NB4 (cell line): ENCODE results near the gene MBD3L2.

Source experiments
- POLR2A ChIP-seq: IDR thresholded peaks from 2 replicates; pipeline ENCODE4 v1.6.1; 2011; ENCODE audit warnings: mild to moderate bottlenecking; ENCODE audit not compliant: insufficient read length; ENCODE audit errors: extremely low read depth
- TF ChIP-seq, protein P1 (sequence below): IDR thresholded peaks from one replicate; pipeline ENCODE4 v1.5.1; 2012; ENCODE audit warnings: low read depth, low read length
- TF ChIP-seq, protein P2 (sequence below): IDR thresholded peaks from 2 replicates; pipeline ENCODE4 v1.6.1; 2011; ENCODE audit warnings: low read depth, low read length

DNA sequence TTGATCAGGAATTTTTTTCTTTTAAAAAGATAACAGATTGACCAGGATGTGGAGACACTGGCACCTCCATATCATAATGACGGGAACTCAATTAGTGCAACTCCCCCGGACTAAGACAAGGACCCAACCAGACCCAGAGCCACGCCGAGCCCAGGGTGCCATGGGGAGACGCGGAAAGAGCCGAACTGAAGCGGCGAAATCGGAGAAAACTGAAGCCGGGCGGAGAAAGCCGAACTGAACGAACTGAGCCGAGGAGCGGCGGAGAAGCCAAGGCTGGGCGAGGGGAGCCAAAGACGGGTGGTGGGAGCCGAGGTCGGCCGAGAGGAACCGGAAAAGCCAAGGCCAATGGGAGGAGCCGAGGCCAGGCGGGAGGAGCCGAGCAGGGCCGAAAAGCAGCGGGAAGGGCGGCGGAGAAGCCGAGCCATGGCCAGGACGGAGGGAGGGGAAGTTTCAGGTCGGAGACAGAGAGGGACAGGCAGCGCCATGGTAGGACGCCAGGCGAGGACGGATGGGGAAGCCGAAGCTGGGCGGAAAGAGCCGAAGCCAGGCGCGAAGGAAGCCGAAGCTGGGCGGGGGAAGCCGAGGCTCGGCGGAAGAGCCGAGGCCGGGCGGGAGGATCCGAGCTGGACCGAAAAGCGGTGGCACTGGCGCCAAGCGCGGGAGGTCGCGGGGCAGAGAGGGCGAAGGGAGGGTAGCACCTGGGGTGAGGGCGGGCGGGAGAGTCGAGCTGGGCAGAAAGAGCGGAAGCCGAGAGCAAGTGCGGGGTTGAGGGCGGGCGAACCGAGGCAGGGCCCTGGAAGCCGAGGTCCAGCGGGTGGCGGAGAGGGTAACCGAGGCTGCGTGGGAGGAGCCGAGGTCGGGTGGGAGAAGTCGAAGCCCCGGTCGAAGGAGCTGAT, 49.8 kb downstream of the MBD3L2 start:
- TF ChIP-seq, protein P1, sequence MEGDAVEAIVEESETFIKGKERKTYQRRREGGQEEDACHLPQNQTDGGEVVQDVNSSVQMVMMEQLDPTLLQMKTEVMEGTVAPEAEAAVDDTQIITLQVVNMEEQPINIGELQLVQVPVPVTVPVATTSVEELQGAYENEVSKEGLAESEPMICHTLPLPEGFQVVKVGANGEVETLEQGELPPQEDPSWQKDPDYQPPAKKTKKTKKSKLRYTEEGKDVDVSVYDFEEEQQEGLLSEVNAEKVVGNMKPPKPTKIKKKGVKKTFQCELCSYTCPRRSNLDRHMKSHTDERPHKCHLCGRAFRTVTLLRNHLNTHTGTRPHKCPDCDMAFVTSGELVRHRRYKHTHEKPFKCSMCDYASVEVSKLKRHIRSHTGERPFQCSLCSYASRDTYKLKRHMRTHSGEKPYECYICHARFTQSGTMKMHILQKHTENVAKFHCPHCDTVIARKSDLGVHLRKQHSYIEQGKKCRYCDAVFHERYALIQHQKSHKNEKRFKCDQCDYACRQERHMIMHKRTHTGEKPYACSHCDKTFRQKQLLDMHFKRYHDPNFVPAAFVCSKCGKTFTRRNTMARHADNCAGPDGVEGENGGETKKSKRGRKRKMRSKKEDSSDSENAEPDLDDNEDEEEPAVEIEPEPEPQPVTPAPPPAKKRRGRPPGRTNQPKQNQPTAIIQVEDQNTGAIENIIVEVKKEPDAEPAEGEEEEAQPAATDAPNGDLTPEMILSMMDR: no peak
- peak; percentile 40 for TF ChIP-seq POLR2A
- TF ChIP-seq, protein P2, sequence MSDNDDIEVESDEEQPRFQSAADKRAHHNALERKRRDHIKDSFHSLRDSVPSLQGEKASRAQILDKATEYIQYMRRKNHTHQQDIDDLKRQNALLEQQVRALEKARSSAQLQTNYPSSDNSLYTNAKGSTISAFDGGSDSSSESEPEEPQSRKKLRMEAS: 0 out of 2 replicates have a peak, but pooled peaks have one; percentile 6
